IPS DF 19.7 (cell line): ENCODE results near the gene SMARCAL1.
"Not testable (repeated sequence)": the region's sequence is repeated elsewhere in the genome, so short reads cannot be mapped to it uniquely, and the experiment has no call there.

Source experiments
- DNase-seq: peaks from one replicate; pipeline ENCODE4 v3.0.0-alpha.2; 2013; ENCODE audit warnings: low read depth, low spot score

SMARCAL1 gene

GRCh38 chr2:216501854-216502253, 89.6 kb downstream of the SMARCAL1 start:
- no peak for DNase-seq

DNA sequence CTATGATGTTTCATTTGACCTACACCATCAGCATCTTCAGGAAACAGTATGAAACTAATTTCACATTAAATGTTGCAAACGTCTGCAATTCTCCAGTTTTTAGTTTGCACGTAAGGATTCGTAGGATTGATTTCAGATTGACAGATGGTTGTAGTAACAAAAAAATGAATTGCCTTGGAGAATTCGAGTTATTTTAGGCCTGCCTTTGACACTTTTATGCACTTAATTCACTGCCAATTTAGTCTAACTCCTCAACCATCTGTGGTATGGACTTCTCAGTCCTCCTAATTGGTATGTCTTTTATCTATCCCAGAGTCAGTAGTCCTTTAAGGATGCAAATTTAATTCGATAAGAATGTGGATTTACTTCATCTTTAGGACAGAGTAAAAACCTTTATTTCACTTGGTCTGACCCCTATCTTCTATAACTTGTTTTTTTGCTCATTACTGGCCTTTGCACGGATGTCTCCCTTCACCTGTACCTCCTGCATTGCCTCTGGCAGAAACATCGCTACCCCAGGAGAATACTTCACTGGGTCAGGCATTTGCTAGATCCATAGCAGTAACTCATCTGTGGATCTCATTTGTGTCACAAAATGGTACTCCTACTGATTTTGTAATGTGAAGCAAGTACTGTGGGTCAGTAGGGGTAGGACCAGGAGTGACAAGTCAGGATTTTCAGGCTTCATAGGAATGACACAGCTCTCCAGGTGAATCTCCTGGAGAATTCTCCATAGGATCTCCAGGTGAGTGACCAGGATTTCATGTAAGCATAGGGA, 90.3 kb downstream of the SMARCAL1 start:
- DNase-seq: no peak

- DNase-seq: no peak
Observed at GRCh38 chr2:216503159-216503629, 90.9 kb downstream of the SMARCAL1 start.

DNA sequence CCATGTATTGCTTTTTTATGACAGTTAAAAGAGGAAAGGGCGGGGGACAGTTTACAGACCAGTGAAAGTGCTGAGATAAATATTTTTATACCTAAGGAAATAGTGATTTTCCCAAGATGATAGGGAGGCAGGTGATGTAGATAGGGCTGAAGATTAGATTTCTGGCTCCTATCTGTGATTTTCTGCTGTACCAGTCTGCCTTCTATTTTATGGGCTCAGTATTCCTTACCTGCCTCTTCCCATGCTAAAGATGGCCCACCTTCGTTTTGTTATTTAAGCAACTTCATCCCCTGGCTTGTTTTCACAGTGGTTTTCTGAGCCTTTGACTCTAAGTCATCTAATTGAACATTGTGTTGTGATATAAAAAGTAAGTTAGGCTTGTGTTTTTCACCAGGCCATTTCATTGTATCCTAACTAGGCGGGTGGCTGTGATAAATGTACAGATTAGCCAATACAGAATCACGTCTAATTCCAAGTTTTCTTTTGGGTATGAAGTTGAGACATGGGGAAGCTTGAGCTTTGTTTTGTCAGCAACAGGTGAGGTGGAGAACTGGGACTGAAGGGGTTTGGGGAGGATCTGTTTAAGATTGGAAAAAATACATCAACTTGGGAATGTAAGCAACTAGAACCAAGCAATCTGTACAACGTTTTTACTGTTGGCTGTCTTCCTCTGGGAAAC, 91.6 kb downstream of the SMARCAL1 start:
- no peak for DNase-seq

DNA sequence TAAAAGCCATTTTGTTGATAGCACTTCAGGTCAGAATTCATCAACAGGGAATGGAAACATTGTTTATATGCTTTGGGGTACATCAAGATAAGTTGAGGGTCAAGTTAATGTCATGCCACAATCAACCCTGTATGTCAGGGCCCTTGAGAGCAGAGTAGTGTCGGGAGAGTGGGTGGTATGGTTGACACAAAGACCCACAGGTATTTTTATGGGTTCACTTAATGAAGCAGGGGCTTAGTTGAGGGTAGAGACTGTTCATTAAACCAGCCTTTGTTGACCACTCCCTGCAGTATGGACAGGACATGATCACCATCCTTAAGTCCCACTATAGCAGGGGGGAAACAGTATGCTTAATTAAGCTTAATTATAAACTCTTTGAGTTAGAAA, 92.1 kb downstream of the SMARCAL1 start:
- no peak for DNase-seq

- no peak for DNase-seq
Observed at GRCh38 chr2:216505133-216506106, 93.1 kb downstream of the SMARCAL1 start.

DNA sequence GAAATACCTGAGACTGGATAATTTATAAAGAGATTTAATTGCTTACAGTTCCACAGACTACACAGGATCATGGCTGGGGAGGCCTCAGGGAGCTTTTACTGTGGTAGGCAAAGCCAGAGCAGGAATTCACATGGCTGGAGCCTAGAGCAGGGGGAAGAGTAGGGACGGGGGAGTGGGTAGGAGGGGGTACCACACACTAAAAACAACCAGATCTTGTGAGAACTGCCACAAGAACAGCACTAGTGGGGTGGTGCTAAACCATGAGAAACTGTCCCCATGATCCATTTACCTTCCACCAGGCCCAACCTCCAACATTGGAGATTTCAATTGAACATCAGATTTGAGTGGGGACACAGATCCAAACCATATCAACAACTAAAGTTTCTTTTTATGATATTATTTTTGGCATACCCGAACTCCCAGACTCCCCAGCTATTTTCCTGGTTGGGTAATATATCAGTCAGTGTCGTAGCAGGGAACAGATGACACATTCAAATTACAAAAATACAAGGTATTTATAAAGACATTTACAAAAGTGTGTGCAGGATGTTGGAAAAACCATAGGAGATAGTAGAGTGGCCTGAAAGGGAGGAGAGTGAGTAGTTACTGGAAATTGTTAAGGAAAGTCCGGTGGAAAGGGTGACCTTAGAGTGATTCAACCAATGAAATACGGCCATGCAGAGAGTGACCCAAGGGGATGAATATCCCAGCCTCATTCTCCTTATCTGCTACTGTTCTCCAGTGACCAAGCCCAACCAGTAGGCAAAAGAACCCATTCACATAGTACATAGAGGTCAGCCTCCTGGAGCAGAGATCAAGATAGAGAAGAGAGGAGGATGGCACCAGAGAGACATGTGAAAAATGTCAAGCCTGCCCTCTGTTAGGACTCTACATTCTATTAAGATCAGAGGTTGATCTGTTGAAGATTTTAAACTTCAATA, 95.2 kb downstream of the SMARCAL1 start:
- no peak for DNase-seq

DNA sequence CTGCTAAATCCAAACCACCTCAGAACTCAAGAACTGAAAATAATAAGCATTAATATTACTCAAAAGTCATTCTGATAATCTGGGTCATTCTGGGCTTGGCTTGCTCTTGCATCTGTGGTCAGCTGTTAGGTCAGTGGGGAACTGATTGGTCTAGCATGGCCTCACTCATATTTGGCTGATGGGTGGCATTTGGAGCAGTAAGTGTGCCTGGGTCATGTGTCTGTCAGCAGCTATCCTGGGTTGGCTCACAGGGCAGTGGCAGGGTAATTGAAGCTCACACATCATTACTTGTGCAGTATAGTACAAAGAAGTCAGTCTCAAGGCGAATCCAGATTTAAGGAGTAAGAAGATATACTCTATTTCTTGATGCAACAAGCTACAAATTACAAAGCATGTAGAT, 95.9 kb downstream of the SMARCAL1 start:
- DNase-seq: no peak

DNA sequence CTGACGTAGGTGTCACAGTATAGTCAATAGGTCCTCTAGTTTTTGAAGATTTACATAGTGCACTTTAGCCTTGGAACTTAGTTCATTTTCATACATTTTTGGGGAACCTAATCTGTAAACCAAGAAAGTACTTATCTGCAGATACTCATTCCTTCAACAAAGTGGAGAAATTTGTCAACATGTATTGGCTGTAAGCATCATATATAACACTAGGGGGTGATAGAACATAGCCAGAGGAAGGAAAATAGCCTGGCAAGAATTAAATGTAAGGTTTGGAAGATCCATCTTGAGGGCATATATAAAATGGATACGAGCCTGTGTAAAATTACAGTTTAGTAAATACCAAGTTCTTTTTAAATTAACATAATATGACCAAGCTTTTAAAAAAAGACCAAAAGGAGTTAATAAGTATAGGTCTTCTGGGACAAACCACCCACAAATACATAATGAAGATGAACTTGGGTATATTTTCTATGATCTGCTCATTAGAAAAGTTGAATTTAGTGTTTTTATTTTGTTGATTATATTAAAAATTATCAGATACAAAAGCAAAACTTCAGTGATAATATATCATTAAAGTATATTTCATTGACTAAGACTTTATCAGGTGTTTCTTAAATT, 104.6 kb downstream of the SMARCAL1 start:
- no peak for DNase-seq

- no peak for DNase-seq
Observed at GRCh38 chr2:216517447-216518225, 105.4 kb downstream of the SMARCAL1 start.

DNA sequence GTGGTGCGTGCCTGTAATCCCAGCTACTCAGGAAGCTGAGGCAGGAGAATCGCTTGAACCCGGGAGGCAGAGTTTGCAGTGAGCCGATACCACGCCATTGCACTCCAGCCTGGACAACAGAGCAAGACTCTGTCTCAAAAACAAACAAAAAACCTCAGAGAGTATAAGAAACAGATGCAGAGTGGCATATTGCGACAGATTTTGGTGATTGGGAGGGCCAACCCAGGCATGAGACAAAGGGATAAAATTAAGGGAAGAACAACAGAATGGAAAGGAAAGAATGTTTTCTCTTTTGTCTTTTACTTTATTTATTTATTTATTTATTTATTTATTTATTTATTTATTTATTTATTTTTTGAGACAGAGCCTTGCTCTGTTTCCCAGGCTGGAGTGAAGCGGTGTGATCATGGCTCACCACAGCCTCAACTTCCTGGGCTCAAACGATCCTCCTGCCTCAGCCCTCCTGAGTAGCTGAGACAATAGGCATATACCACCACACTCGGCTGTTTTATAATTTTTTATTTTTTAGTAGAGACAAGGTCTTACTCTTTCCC, 106.4 kb downstream of the SMARCAL1 start:
- not testable (repeated sequence) for DNase-seq

- DNase-seq: peak; percentile 48
Observed at GRCh38 chr2:216519154-216519762, 107.0 kb downstream of the SMARCAL1 start.

DNA sequence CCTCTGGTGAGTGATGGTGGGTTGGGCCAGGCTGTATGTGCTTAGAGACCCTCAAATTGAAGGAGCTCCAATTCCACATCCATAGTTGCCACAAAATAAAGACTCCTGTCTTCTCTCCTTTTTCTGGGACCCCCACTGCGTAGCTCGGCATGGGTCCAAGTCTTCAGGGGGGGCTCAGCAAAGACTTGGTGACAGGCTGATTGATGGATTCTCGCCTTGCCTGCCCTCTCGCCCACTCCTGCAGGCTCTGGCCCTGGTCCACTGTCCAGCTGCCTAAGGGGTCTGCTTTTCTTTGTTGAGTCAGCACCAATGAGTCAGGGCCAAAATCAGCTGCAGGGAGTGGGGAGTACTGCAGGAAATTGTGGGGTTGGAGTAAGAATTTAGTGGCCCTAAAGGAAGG, 107.8 kb downstream of the SMARCAL1 start:
- no peak for DNase-seq

DNA sequence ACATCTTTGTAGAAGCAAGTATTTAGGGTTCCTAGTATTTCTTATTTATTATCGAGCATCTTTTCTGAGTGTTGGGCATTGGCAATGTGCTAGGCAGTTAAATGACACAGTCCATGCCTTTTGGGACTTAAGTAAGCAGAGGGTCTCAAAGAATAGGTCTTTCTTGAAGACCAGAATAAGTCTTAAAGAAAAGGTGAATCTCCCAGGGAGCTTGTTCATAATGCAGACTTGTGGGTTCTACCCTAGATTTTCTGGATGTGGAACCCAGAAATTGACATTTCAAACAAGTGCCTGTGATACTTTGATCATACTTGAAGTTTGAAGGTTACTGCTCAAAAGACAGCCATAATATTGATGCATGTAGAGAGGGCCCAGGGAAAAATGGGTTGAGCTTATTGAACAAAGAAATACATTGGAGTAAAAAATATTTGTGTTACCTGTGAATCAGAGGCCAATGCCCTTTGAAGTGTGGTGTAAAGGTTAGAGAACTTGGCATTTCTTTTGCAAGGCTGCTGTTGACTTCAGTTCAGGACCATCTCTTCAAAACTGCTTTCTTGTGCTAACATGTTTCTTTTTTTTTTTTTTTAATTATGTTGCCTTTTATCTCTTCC, 110.7 kb downstream of the SMARCAL1 start:
- DNase-seq: no peak

GRCh38 chr2:216525972-216526371, 113.7 kb downstream of the SMARCAL1 start:
- no peak for DNase-seq

DNA sequence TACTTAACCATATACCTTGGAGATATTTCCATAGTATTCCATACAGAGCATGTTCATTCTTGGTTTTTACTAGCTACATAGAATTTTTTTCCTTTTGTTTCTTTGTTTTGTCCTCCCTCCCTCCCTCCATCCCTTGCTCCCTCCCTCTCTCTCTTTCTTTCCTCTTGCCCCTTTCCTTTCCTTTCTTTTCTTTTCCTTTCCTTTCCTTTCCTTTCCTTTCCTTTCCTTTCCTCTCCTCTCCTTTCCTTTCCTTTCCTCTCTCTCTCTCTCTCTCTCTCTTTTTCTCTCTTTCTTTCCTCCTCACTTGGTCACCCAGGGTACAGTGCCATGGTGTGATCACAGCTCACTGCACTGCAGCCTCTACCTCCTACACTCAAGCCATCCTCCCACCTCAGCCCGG, 114.7 kb downstream of the SMARCAL1 start:
- no peak for DNase-seq

DNA sequence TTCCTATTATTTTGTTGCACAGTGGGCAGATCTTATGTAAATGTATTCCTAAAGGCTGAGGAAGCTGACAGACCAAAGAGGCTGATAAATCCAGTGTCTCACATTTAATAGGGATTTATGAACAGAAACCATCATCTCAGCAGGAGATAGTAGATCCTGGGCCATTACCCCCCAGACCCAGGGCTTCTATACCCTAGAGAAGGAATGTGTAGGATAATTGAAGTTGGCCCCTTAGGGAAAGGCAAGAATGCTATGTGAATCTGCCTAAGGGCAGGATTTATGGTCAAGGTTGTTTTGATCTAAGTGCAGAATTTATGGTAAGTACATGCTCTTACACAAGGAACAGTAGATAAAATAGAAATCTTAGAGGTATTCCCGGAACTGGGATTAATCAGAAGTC, 115.3 kb downstream of the SMARCAL1 start:
- DNase-seq: no peak

DNA sequence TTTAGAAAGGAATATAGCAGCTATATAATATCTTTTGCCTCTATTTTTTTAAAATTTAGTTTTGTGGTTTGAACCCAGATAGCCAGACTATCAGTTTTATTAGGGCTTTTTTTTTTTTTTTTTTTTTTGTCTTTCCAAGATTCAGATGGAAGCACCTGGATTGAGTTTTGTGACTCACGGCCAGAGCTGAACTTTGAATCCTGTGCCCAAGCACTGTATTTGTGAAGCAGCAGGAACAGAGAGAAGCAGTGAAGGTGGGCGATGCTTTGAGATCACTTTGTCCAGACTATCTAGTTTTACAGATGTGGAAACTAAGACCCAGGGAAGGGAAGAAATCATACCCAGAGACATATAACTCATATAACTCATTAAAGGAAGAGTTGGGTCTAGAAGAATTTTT, 120.3 kb downstream of the SMARCAL1 start:
- DNase-seq: no peak
